AG04450 (cell line): ENCODE data around the gene LHFPL2. TPM values are rescaled to one million over a fixed set of nuclear protein-coding genes. Genes with fewer than 3 reads are reported as not detected.

ENCODE experiments used
- CTCF ChIA-PET: fragments of 300-600, 350-600 bp; formaldehyde crosslinking; extraction: SDS; loops from one replicate; lab custom pipeline; 2022; ENCODE audit warnings: antibody characterized with exemption, inconsistent platforms; lab: Charles Lee
- POLR2A ChIA-PET: fragments of 350-600 bp; formaldehyde crosslinking; extraction: SDS; loops from one replicate; lab custom pipeline; 2021; ENCODE audit warnings: antibody characterized with exemption, inconsistent platforms; lab: Yijun Ruan, JAX
- DNase-seq: peaks from one replicate; pipeline ENCODE4 v3.0.0-alpha.2; 2011; ENCODE audit warnings: low read depth, low spot score
- H3K27ac ChIP-seq: one replicate; pipeline ENCODE4 v1.5.1; 2012; ENCODE audit warnings: low read depth, low read length, control low read depth
- H3K27me3 ChIP-seq: one replicate; pipeline ENCODE4 v1.6.0; 2012; ENCODE audit warnings: low read length; ENCODE audit not compliant: control insufficient read depth, insufficient read depth
- H3K4me3 ChIP-seq: 2 replicates; pipeline ENCODE4 v1.5.1; 2011; ENCODE audit warnings: mild to moderate bottlenecking, low read depth, low read length, control low read depth
- H3K9me3 ChIP-seq: 2 replicates; pipeline ENCODE4 v1.5.1; 2012; ENCODE audit warnings: low read length; ENCODE audit not compliant: control insufficient read depth, insufficient read depth
- polyA plus RNA-seq: library from polyadenylated mRNA; depleted of rRNA; stranded (reverse); fragments of >200 nt; gene quantifications from 2 replicates; pipeline ENCODE4 v1.2.3, GENCODE V29; 2011
- TF ChIP-seq, protein P1 (sequence below): IDR thresholded peaks from 2 replicates; pipeline ENCODE4 v1.5.1; 2011; ENCODE audit warnings: low read depth, low read length, control low read depth, inconsistent platforms

Gene LHFPL2
- polyA plus RNA-seq, 1 experiment, result 20.1 TPM

DNA sequence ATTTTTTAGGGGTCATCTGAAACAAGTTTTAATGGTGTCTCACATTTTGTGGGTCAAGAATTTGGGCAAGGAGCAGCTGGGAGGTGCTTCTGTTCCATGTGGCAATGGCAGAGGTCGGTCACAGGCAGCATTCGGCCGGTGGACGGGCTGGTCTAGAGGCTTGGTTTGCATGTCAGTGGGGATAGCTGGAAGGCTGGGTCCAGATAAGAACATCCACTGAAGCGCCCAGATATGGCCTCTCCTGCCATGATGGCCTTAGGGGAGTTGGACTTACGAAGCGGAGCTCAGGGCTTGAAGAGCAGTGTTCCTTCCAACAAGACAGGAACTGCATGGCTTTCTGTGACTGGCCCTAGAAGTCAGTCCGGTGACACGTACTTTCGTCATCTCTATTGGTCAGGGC, 30.3 kb downstream of the LHFPL2 start:
- ChIA-PET CTCF (no interaction called here), POLR2A (no interaction called here)
- TF ChIP-seq, protein P1, sequence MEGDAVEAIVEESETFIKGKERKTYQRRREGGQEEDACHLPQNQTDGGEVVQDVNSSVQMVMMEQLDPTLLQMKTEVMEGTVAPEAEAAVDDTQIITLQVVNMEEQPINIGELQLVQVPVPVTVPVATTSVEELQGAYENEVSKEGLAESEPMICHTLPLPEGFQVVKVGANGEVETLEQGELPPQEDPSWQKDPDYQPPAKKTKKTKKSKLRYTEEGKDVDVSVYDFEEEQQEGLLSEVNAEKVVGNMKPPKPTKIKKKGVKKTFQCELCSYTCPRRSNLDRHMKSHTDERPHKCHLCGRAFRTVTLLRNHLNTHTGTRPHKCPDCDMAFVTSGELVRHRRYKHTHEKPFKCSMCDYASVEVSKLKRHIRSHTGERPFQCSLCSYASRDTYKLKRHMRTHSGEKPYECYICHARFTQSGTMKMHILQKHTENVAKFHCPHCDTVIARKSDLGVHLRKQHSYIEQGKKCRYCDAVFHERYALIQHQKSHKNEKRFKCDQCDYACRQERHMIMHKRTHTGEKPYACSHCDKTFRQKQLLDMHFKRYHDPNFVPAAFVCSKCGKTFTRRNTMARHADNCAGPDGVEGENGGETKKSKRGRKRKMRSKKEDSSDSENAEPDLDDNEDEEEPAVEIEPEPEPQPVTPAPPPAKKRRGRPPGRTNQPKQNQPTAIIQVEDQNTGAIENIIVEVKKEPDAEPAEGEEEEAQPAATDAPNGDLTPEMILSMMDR, result no peak
- DNase-seq, result no peak
- Histone ChIP-seq H3K27me3 (no peaks in the 10 kb centered on the region), H3K27ac (no peak overlapping the region), H3K4me3 (no peak overlapping the region), H3K9me3 (peaks cover 5% of the 10 kb centered on the region)

DNA sequence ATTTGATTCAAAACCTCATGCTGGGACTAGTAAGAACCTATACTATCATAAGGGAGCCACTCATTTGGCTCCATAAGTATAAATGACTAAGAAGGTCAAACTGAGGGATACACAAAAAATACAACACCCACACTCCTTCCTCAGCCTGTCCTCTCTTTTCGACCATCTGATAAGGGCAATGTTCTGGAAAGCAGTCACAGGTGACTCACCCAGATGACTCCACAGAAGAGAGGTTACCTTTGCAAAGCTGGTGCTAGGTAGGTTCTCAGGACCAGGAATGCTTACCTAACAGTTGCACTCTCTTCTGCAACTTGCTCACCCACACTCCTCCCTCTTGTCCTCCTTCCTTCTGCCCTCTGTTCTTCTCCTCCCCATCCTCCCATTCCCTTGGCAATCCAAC, 32.9 kb downstream of the LHFPL2 start:
- CTCF ChIA-PET, result interaction anchor here (0.6 kb wide), 1 partner anchor 350 kb away, joined by 3 read pairs; no protein-coding TSS in a partner anchor
- no peak for DNase-seq
- POLR2A ChIA-PET, result no interaction called here

DNA sequence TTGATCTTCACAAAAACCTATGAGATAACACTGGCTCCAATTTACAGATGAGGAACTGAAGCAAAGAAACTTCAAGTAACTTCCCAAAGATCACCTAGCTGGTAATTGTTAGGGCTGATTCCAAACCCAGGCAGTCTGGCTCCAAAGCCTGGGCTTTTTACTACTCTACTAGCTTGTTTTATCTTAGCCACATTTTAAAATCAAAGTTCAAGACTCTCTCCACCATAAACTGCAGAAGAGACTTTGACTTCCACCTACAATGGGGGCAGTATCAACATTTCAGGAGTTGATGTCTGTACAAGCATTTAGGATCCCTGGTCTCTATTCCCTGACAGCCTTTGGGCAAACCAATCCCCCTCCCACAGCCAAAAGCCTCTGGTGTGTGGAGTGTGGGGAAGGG, 33.8 kb downstream of the LHFPL2 start:
- ChIA-PET CTCF (interaction anchor here (0.8 kb wide), 1 partner anchor 147 kb away, joined by 3 read pairs; no protein-coding TSS in a partner anchor), POLR2A (no interaction called here)
- Histone ChIP-seq H3K27ac (no peak overlapping the region), H3K9me3 (no peaks in the 10 kb centered on the region; the same call in 1 of the 2 replicates), H3K27me3 (no peaks in the 10 kb centered on the region), H3K4me3 (no peak overlapping the region)
- DNase-seq, result no peak
- TF ChIP-seq, protein P1, result no peak

More for the DNA sequence above, 32.9 kb downstream of the LHFPL2 start:
- Histone ChIP-seq H3K9me3 (peaks cover 5% of the 10 kb centered on the region), H3K27me3 (no peaks in the 10 kb centered on the region), H3K27ac (no peak overlapping the region), H3K4me3 (no peak overlapping the region)
- TF ChIP-seq, protein P1, result no peak

DNA sequence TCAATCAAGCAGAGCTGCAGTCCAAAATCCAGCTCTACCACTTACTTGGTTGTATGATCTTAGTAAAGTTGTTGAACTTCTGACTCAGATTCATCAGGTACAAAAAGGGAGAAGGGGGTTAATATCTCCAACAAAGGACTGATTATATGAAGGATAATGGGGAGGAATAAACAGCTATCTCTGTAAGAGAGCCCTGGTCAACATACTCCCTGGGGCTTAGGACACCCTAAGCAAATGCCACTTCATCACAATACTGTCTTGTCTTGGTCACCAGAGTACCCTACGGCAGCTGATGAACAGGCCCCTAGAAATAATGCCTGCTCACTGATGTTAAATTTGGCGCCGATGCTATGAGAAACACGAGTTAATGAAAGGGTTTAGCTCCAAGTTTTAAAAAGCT, 34.8 kb downstream of the LHFPL2 start:
- no peaks in the 10 kb centered on the region for H3K27me3 ChIP-seq
- DNase-seq, result no peak
- TF ChIP-seq, protein P1, result no peak
- CTCF ChIA-PET, result interaction anchor here (0.8 to 1.3 kb wide), 3 partner anchors 15 to 146 kb away, joined by 3 to 4 read pairs (median 3); no protein-coding TSS in a partner anchor
- POLR2A ChIA-PET, result no interaction called here
- H3K4me3 ChIP-seq, result no peak overlapping the region
- no peak overlapping the region for H3K27ac ChIP-seq
- no peaks in the 10 kb centered on the region; the same call in 1 of the 2 replicates for H3K9me3 ChIP-seq

DNA sequence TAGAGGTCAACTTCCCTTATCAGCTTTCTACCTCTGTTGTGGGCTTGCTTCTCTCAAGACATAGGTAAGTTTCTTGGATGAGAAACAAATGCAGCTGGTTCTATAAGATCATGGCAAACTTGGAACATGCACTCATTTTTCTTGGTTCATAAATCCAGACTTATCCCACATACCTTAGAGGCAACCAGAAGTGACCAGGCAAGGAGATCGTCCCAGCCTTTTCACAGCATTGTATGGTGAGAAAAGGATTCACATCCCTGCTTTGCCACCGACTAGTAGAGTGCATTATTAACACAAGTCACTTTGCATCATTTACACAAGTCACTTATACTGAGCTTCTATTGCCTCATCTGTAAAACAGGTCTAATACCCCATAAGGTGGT, 35.4 kb downstream of the LHFPL2 start:
- Histone ChIP-seq H3K4me3 (no peak overlapping the region), H3K27ac (no peak overlapping the region), H3K9me3 (no peaks in the 10 kb centered on the region; the same call in 1 of the 2 replicates), H3K27me3 (no peaks in the 10 kb centered on the region)
- CTCF ChIA-PET, result interaction anchor here (1.2 to 1.3 kb wide), 2 partner anchors 16 to 75 kb away, joined by 3 to 4 read pairs; no protein-coding TSS in a partner anchor
- DNase-seq, result no peak
- TF ChIP-seq, protein P1, result no peak
- POLR2A ChIA-PET, result no interaction called here
